Ovary (tissue), 9 donors: ENCODE data around the gene TCEA2. TPM values are rescaled to one million over a fixed set of nuclear protein-coding genes. Genes with fewer than 3 reads are reported as not detected.

ENCODE experiments used
- DNase-seq, 5 donors: peaks; one replicate each; pipeline ENCODE4 v3.0.0-alpha.2; 2019 to 2020
- H3K27ac ChIP-seq, 2 donors: fragments of 200-600 bp; one replicate each; pipeline versions ENCODE4 v1.5.1 to v1.8.0; 2019 to 2022
- H3K27me3 ChIP-seq: fragments of 200-600 bp; one replicate; pipeline ENCODE4 v1.8.0; 2022
- H3K36me3 ChIP-seq: fragments of 200-600 bp; sonication (generic); one replicate; pipeline ENCODE4 v1.5.1; 2019
- H3K4me1 ChIP-seq: one replicate; pipeline ENCODE4 v1.8.1; 2013; ENCODE audit warnings: mild to moderate bottlenecking, moderate library complexity; ENCODE audit not compliant: insufficient read depth
- H3K4me3 ChIP-seq: fragments of 200-600 bp; sonication (generic); one replicate; pipeline ENCODE4 v1.5.1; 2017
- H3K9me3 ChIP-seq, 2 donors: fragments of 200-600 bp in 1 of 2; sonication (generic) in 1 of 2; one replicate each; pipeline versions ENCODE4 v1.5.1 to v1.8.1; 2013 to 2019; ENCODE audit warnings: mild to moderate bottlenecking in 1 of 2, moderate library complexity in 1 of 2
- CTCF ChIP-seq, 3 donors: fragments of 450-650 bp in 2 of 3; fragments of 200-600 bp in 1 of 3; IDR thresholded peaks; one replicate each; pipeline versions ENCODE4 v1.5.1 to v1.8.0; 2016 to 2022; ENCODE audit warnings: antibody characterized with exemption in 3 of 3, mild to moderate bottlenecking in 1 of 3
- EP300 ChIP-seq: sonication (generic); formaldehyde crosslinking; IDR thresholded peaks from one replicate; pipeline ENCODE4 v1.6.1; 2017; ENCODE audit warnings: antibody characterized with exemption
- POLR2A ChIP-seq: fragments of 450-650 bp; IDR thresholded peaks from one replicate; pipeline ENCODE4 v1.6.1; 2017; ENCODE audit warnings: antibody characterized with exemption, mild to moderate bottlenecking, moderate library complexity
- WGBS, 3 donors: extraction: QIAGEN DNeasy Blood & Tissue Kit in 1 of 3; methylation state at CpG; one replicate each; pipeline versions ENCODE4 v1.1.5 to v1.1.7; 2013 to 2017; 5-methylcytosine and 5-hydroxymethylcytosine counted together
- intact Hi-C, 4 donors: fragments of 100-400 bp; cut with DNase I; formaldehyde crosslinking; loops; one replicate each; pipeline versions ENCODE4 v1.11.0 to v1.15.1; 2022 to 2023
- polyA plus RNA-seq, 2 donors: library from polyadenylated mRNA; stranded (reverse); fragments of 200-250 nt in 1 of 2; fragments of 350-450 nt in 1 of 2; fragmentation: Illumina TruSeq in 1 of 2; extraction: RNeasy Lipid Tissue Mini Kit (QIAGEN cat#74804) in 1 of 2; gene quantifications; one replicate each; pipeline ENCODE4 v1.2.3, GENCODE V29; 2013 to 2014
- total RNA-seq, 7 donors: library from RNA; depleted of rRNA in 2 of 7; stranded (reverse); fragments of >200 nt in 2 of 7; fragmentation: NEBNext Ultra II Directional in 3 of 7; extraction: Animal tissue kit (Norgen Biotek cat#: 25700) in 3 of 7; gene quantifications; one replicate each; pipeline versions ENCODE4 v1.1.0 to v1.2.4, GENCODE V29; 2016 to 2023
- donor health status: DM: no; HTN: no; CAD: no; lungs with moderate emphysema.
- donor health status: DM: no; HTN: no; CAD: no.
- donor health status: Bipolar disorder and iron deficiency.
- donor health status: DM: yes; HTN: yes; CAD: no.
- donor health status: DM: no; HTN: no; CAD: no.
- donor health status: DM: yes; HTN: yes; CAD: no.

Gene TCEA2
- total and polyA plus RNA-seq, 9 donors: 20.0 to 93.5 (median 71.9) TPM

- Histone ChIP-seq H3K4me1 (no peaks in the 10 kb centered on the region), H3K27me3 (no peaks in the 10 kb centered on the region), H3K4me3 (no peak overlapping the region), H3K9me3 (no peaks in the 10 kb centered on the region), H3K27ac (no peak overlapping the region), H3K36me3 (no peaks in the 10 kb centered on the region)
- no peak for DNase-seq
- intact Hi-C loops: no loop called here
- TF ChIP-seq POLR2A: no peak
- no peak for TF ChIP-seq CTCF (IDR thresholded peaks at IDR 0.05)
- no peak for TF ChIP-seq EP300
- 82 to 85% (median 83%) methylated on average over 33 to 37 of the region's 37 CpGs for WGBS, 3 donors
These were observed 10.6 kb downstream of the TCEA2 start for GRCh38 chr20:64073476-64074183.

DNA sequence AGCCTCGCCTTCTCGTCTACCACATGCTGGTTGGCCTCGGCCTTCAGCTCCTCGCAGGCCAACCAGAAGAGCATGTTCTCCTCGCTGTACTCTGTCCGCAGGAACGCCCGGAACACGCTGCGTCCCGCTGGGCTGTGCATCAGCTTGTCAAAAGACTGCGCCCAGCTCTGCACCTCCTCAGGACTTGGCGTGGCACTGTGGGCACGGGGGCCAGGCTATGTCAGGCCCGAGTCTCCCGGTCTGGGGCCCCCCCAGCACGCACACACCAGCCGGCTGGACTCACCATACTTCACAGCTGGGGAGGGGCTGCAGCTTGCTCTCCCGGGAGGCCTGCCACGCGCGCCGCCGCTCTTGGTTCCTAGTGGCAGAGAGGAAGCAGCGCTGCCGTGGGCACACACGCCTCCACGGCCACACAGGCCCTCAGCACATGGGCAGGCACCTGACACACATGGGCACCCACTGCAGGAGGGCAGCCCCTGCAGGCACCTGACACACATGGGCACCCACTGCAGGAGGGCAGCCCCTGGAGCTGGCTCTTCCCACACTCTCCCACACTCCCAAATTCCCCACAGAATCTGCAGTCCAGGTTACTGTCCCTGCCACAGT, 11.3 kb downstream of the TCEA2 start:
- no peaks in the 10 kb centered on the region for H3K9me3 ChIP-seq
- no peaks in the 10 kb centered on the region for H3K27me3 ChIP-seq
- WGBS, 3 donors: 85 to 91% (median 86%) methylated on average over 28 of the region's 28 CpGs
- no peak for TF ChIP-seq CTCF (IDR thresholded peaks at IDR 0.05)
- no peak for TF ChIP-seq EP300
- no peak for TF ChIP-seq POLR2A
- no peak overlapping the region for H3K27ac ChIP-seq
- no peaks in the 10 kb centered on the region for H3K4me1 ChIP-seq
- DNase-seq: no peak
- no peaks in the 10 kb centered on the region for H3K36me3 ChIP-seq
- intact Hi-C loops: no loop called here
- no peak overlapping the region for H3K4me3 ChIP-seq

DNA sequence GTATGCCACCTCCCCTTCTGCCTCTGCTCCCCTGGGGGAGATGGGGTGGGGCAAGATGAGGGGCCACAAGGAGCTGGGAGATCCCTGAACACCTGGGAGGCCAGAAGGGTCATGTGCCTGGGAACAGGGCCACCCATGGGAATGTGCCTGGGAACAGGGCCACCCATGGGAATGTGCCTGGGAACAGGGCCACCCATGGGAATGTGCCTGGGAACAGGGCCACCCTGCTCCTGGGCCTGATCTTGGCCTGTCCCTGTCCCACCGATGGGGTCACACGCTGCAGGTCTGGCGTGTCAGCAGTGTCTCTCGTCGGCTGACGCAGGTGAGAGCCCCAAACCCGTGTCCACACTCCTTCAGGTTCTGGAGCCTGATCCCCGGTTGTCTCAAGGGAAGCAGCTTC, 12.0 kb downstream of the TCEA2 start:
- Histone ChIP-seq H3K36me3 (no peaks in the 10 kb centered on the region), H3K4me1 (no peaks in the 10 kb centered on the region), H3K27me3 (no peaks in the 10 kb centered on the region), H3K9me3 (no peaks in the 10 kb centered on the region), H3K27ac (no peak overlapping the region), H3K4me3 (no peak overlapping the region)
- intact Hi-C loops: no loop called here
- no peak for DNase-seq
- 86 to 89% (median 87%) methylated on average over 8 of the region's 8 CpGs for WGBS, 3 donors
- TF ChIP-seq POLR2A (no peak), EP300 (no peak), CTCF (IDR thresholded peaks at IDR 0.05) (no peak)

DNA sequence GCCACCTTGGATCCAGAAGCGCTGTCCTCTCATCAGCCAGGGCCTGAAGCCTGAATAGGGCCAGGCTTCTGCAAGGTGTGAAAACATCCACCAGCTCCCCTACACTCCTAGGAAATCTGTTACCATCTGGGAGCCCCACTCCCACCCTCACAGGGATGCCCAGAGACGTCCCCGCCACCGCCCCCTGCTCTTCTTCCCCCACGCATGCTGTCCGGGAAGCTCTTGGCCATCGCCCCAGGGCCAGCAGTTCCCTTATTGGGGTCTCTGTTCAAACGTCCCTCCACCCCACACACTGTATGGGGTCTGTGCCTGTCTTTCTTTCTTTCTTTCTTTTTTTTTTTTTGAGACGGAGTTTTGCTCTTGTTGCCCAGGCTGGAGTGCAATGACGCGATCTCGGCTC, 12.6 kb downstream of the TCEA2 start:
- H3K27me3 ChIP-seq: no peaks in the 10 kb centered on the region
- WGBS, 3 donors: 86 to 88% (median 87%) methylated on average over 12 of the region's 12 CpGs
- H3K27ac ChIP-seq: no peak overlapping the region
- no peak overlapping the region for H3K4me3 ChIP-seq
- DNase-seq: no peak
- no peaks in the 10 kb centered on the region for H3K36me3 ChIP-seq
- H3K9me3 ChIP-seq: no peaks in the 10 kb centered on the region
- no peaks in the 10 kb centered on the region for H3K4me1 ChIP-seq
- TF ChIP-seq EP300 (no peak), POLR2A (no peak), CTCF (IDR thresholded peaks at IDR 0.05) (no peak)
- intact Hi-C loops: no loop called here
